Neural progenitor cell (in vitro differentiated cells): ENCODE measurements around the gene GALNT18. TPM values are rescaled to one million over a fixed set of nuclear protein-coding genes. Genes with fewer than 3 reads are reported as not detected.
A peak's percentile ranks its signal among the peaks of the same experiment; 100 is the strongest.

ENCODE experiments used
- DNase-seq: peaks from one replicate; pipeline ENCODE4 v3.0.0-alpha.2; 2016; ENCODE audit warnings: low spot score
- H2AFZ ChIP-seq: fragments of 200-600 bp; sonication (generic); replicated peaks from 2 replicates; pipeline ENCODE4 v1.6.1; 2016; ENCODE audit warnings: antibody characterized with exemption
- H3F3A ChIP-seq: fragments of 200-600 bp; sonication (generic); 2 replicates; pipeline ENCODE4 v1.6.1; 2016; ENCODE audit warnings: antibody characterized with exemption, low read depth
- H3K27ac ChIP-seq: fragments of 200-600 bp; sonication (generic); 2 replicates; pipeline ENCODE4 v1.5.1; 2016; ENCODE audit warnings: mild to moderate bottlenecking
- H3K27me3 ChIP-seq: fragments of 200-600 bp; sonication (generic); 2 replicates; pipeline ENCODE4 v1.6.1; 2016; ENCODE audit warnings: mild to moderate bottlenecking, moderate library complexity
- H3K36me3 ChIP-seq: fragments of 200-600 bp; sonication (generic); 2 replicates; pipeline ENCODE4 v1.5.1; 2016
- H3K4me1 ChIP-seq: fragments of 200-600 bp; sonication (generic); 2 replicates; pipeline ENCODE4 v1.6.1; 2016; ENCODE audit warnings: mixed run types
- H3K4me2 ChIP-seq: fragments of 200-600 bp; sonication (generic); 2 replicates; pipeline ENCODE4 v1.6.1; 2016
- H3K4me3 ChIP-seq: fragments of 200-600 bp; sonication (generic); 2 replicates; pipeline ENCODE4 v1.5.1; 2016
- H3K79me2 ChIP-seq: fragments of 200-600 bp; sonication (generic); 2 replicates; pipeline ENCODE4 v1.6.1; 2016; ENCODE audit warnings: low read depth
- H3K9ac ChIP-seq: fragments of 200-600 bp; sonication (generic); 2 replicates; pipeline ENCODE4 v1.6.1; 2016
- H3K9me3 ChIP-seq: fragments of 200-600 bp; sonication (generic); 2 replicates; pipeline ENCODE4 v1.5.1; 2016; ENCODE audit warnings: low read depth
- H4K20me1 ChIP-seq: fragments of 200-600 bp; sonication (generic); 2 replicates; pipeline ENCODE4 v1.6.1; 2016; ENCODE audit warnings: low read depth
- H3K27ac Mint-ChIP-seq: 3 replicates; pipeline ENCODE4 v1.8.0; 2021; ENCODE audit warnings: mixed read lengths
- H3K27me3 Mint-ChIP-seq: 2 replicates; pipeline ENCODE4 v1.8.0; 2022; ENCODE audit warnings: low read depth, mild to moderate bottlenecking, inconsistent platforms, moderate library complexity, mixed read lengths; ENCODE audit not compliant: insufficient read depth
- H3K36me3 Mint-ChIP-seq: 3 replicates; pipeline ENCODE4 v1.8.0; 2021; ENCODE audit warnings: mixed read lengths
- H3K4me1 Mint-ChIP-seq: 3 replicates; pipeline ENCODE4 v1.8.0; 2021; ENCODE audit warnings: mixed read lengths
- H3K4me3 Mint-ChIP-seq: 3 replicates; pipeline ENCODE4 v1.8.0; 2021; ENCODE audit warnings: mild to moderate bottlenecking, moderate library complexity, mixed read lengths
- H3K9me3 Mint-ChIP-seq: 3 replicates; pipeline ENCODE4 v1.8.0; 2020; ENCODE audit warnings: mixed read lengths
- CTCF ChIP-seq: fragments of 200-600 bp; sonication (generic); IDR thresholded peaks from 2 replicates; pipeline ENCODE4 v1.5.1; 2017; ENCODE audit warnings: antibody characterized with exemption, mild to moderate bottlenecking
- EZH2 ChIP-seq: fragments of 200-600 bp; sonication (generic); IDR thresholded peaks from 2 replicates; pipeline ENCODE4 v1.6.1; 2017; ENCODE audit warnings: antibody characterized with exemption, mild to moderate bottlenecking, moderate library complexity
- EZH2phosphoT487 ChIP-seq: fragments of 200-600 bp; sonication (generic); IDR thresholded peaks from 2 replicates; pipeline ENCODE4 v1.6.1; 2017; ENCODE audit warnings: antibody characterized with exemption
- total RNA-seq: library from RNA; depleted of rRNA; stranded (reverse); fragments of >200 nt; gene quantifications from 2 replicates; pipeline ENCODE4 v1.2.3, GENCODE V29; 2015; ENCODE audit warnings: low replicate concordance

Gene GALNT18
- total RNA-seq, 1 donor from 2014 or later = 2.4 TPM

- no peaks in the 10 kb centered on the region for H3K79me2 ChIP-seq
- H3K27ac Mint-ChIP-seq = no peak overlapping the region
- H3K27me3 Mint-ChIP-seq = peaks cover 5% of the 10 kb centered on the region
- no peak for TF ChIP-seq CTCF
- TF ChIP-seq EZH2 = no peak
- TF ChIP-seq EZH2phosphoT487 = no peak
- H3K4me1 ChIP-seq = peaks cover 37% of the 10 kb centered on the region
- peaks cover 35% of the 10 kb centered on the region for H3K4me1 Mint-ChIP-seq
- no peaks in the 10 kb centered on the region for H4K20me1 ChIP-seq
- H3K36me3 Mint-ChIP-seq = no peaks in the 10 kb centered on the region
- H3K9me3 Mint-ChIP-seq = no peaks in the 10 kb centered on the region
- no peaks in the 10 kb centered on the region for H3K36me3 ChIP-seq
- H3K4me3 ChIP-seq = no peak overlapping the region
- H3K9ac ChIP-seq = no peak overlapping the region
- H3K9me3 ChIP-seq = no peaks in the 10 kb centered on the region
- H2AFZ ChIP-seq = no peak overlapping the region
- H3K4me2 ChIP-seq = peak overlapping the region; percentile 23
- peak overlapping the region; percentile 38 for H3K4me3 Mint-ChIP-seq
- H3K27ac ChIP-seq = no peak overlapping the region
- H3K27me3 ChIP-seq = no peaks in the 10 kb centered on the region
- peak; percentile 30 for DNase-seq
- H3F3A ChIP-seq = no peaks in the 10 kb centered on the region
Measured at GRCh38 chr11:11577932-11578911, 43.6 kb downstream of the GALNT18 start.

GRCh38 chr11:11577251-11577855, 44.5 kb downstream of the GALNT18 start:
- DNase-seq = no peak
- no peak overlapping the region for H3K4me3 ChIP-seq
- no peaks in the 10 kb centered on the region for H3K27me3 ChIP-seq
- Mint-ChIP-seq H3K27me3 (peaks cover 7% of the 10 kb centered on the region), H3K36me3 (no peaks in the 10 kb centered on the region), H3K9me3 (no peaks in the 10 kb centered on the region), H3K27ac (peak overlapping the region; percentile 60), H3K4me1 (peaks cover 29% of the 10 kb centered on the region), H3K4me3 (no peak overlapping the region)
- H4K20me1 ChIP-seq = no peaks in the 10 kb centered on the region
- no peak overlapping the region for H3K9ac ChIP-seq
- H3F3A ChIP-seq = no peaks in the 10 kb centered on the region
- no peak overlapping the region for H2AFZ ChIP-seq
- H3K36me3 ChIP-seq = no peaks in the 10 kb centered on the region
- no peaks in the 10 kb centered on the region for H3K79me2 ChIP-seq
- no peak for TF ChIP-seq EZH2
- no peak for TF ChIP-seq EZH2phosphoT487
- TF ChIP-seq CTCF = no peak
- H3K4me1 ChIP-seq = peaks cover 29% of the 10 kb centered on the region
- H3K4me2 ChIP-seq = no peak overlapping the region
- H3K27ac ChIP-seq = no peak overlapping the region
- no peaks in the 10 kb centered on the region for H3K9me3 ChIP-seq

GRCh38 chr11:11574373-11575287, 47.2 kb downstream of the GALNT18 start:
- peaks cover 19% of the 10 kb centered on the region for H3K4me1 Mint-ChIP-seq
- Histone ChIP-seq H3K27ac (no peak overlapping the region), H3K4me2 (no peak overlapping the region), H3K9me3 (no peaks in the 10 kb centered on the region), H3K4me3 (no peak overlapping the region), H3F3A (no peaks in the 10 kb centered on the region), H3K36me3 (no peaks in the 10 kb centered on the region), H3K27me3 (no peaks in the 10 kb centered on the region), H3K4me1 (peaks cover 14% of the 10 kb centered on the region), H3K9ac (no peak overlapping the region), H4K20me1 (no peaks in the 10 kb centered on the region), H3K79me2 (no peaks in the 10 kb centered on the region), H2AFZ (no peak overlapping the region)
- peaks cover 5% of the 10 kb centered on the region for H3K27me3 Mint-ChIP-seq
- H3K4me3 Mint-ChIP-seq = no peak overlapping the region
- H3K27ac Mint-ChIP-seq = no peak overlapping the region
- TF ChIP-seq EZH2 (no peak), CTCF (no peak), EZH2phosphoT487 (no peak)
- H3K36me3 Mint-ChIP-seq = no peaks in the 10 kb centered on the region
- no peak for DNase-seq
- no peaks in the 10 kb centered on the region for H3K9me3 Mint-ChIP-seq
